IMR-90 (cell line): ENCODE measurements around the gene NEK9. TPM values are rescaled to one million over a fixed set of nuclear protein-coding genes. Genes with fewer than 3 reads are reported as not detected.

Source experiments
- ATAC-seq: fragments of 200-7000 bp; cut with Tn5 transposase; 2 replicates; pipeline ENCODE4 v1.9.1; 2020; ENCODE audit warnings: low read depth, mild to moderate bottlenecking, moderate library complexity
- BruUV-seq: library from RNA; stranded (reverse); fragments of 400-500 nt; replicated peaks from 2 replicates; lab custom pipeline; 2021; lab: Mats Ljungman, UMichigan
- CTCF ChIA-PET: fragments of 300-600 bp; formaldehyde crosslinking; extraction: SDS; loops from one replicate; lab custom pipeline; 2021; ENCODE audit warnings: antibody characterized with exemption; lab: Yijun Ruan, JAX
- POLR2A ChIA-PET: fragments of 300-600 bp; sonication (Branson Sonifier 250); formaldehyde crosslinking; loops from one replicate; lab custom pipeline; 2022; ENCODE audit warnings: antibody characterized with exemption; ENCODE audit not compliant: unreplicated experiment; lab: Charles Lee
- DNase-seq: peaks from one replicate; pipeline ENCODE4 v3.0.0; 2013
- H2AFZ ChIP-seq: replicated peaks from 2 replicates; pipeline ENCODE3; 2013; ENCODE audit warnings: low read length, mild to moderate bottlenecking; ENCODE audit not compliant: poor library complexity
- H2AK5ac ChIP-seq: 2 replicates; pipeline ENCODE4 v1.6.1; 2013; ENCODE audit warnings: low read depth, low read length, inconsistent platforms
- H2AK9ac ChIP-seq: replicated peaks from 2 replicates; pipeline ENCODE3; 2013; ENCODE audit warnings: mild to moderate bottlenecking, low read depth, low read length, moderate library complexity; ENCODE audit not compliant: poor library complexity
- H2BK120ac ChIP-seq: 2 replicates; pipeline ENCODE4 v1.6.1; 2013; ENCODE audit warnings: low read depth, low read length, inconsistent platforms
- H2BK15ac ChIP-seq: 3 replicates; pipeline ENCODE4 v1.6.1; 2013; ENCODE audit warnings: low read depth, low read length, inconsistent platforms
- H2BK20ac ChIP-seq: 2 replicates; pipeline ENCODE4 v1.6.1; 2013; ENCODE audit warnings: low read depth, mild to moderate bottlenecking, inconsistent platforms, low read length, moderate library complexity
- H2BK5ac ChIP-seq: 2 replicates; pipeline ENCODE4 v1.6.1; 2013; ENCODE audit warnings: mild to moderate bottlenecking, low read depth, low read length, inconsistent platforms; ENCODE audit not compliant: poor library complexity, severe bottlenecking
- H3K14ac ChIP-seq: replicated peaks from 2 replicates; pipeline ENCODE4 v1.6.1; 2013; ENCODE audit warnings: low read depth, low read length, inconsistent platforms
- H3K18ac ChIP-seq: 2 replicates; pipeline ENCODE4 v1.6.1; 2013; ENCODE audit warnings: low read depth, low read length, control low read depth
- H3K23ac ChIP-seq: 2 replicates; pipeline ENCODE4 v1.6.1; 2013; ENCODE audit warnings: low read depth, low read length, inconsistent platforms
- H3K27ac ChIP-seq: 2 replicates; pipeline ENCODE4 v1.5.1; 2013; ENCODE audit warnings: mild to moderate bottlenecking, control low read depth, low read length; ENCODE audit not compliant: insufficient read depth
- H3K27me3 ChIP-seq: 2 replicates; pipeline ENCODE4 v1.6.1; 2013; ENCODE audit warnings: low read length; ENCODE audit not compliant: control insufficient read depth, insufficient read depth
- H3K36me3 ChIP-seq: 2 replicates; pipeline ENCODE4 v1.6.1; 2013; ENCODE audit warnings: low read length, mixed read lengths; ENCODE audit not compliant: control insufficient read depth, insufficient read depth
- H3K4ac ChIP-seq: 2 replicates; pipeline ENCODE4 v1.6.1; 2013; ENCODE audit warnings: low read depth, low read length, inconsistent platforms
- H3K4me1 ChIP-seq: 2 replicates; pipeline ENCODE4 v1.6.1; 2013; ENCODE audit warnings: low read length, mixed read lengths; ENCODE audit not compliant: control insufficient read depth, insufficient read depth
- H3K4me2 ChIP-seq: 2 replicates; pipeline ENCODE4 v1.6.1; 2013; ENCODE audit warnings: low read depth, mild to moderate bottlenecking, control low read depth, low read length, moderate library complexity
- H3K4me3 ChIP-seq: 2 replicates; pipeline ENCODE4 v1.5.1; 2013; ENCODE audit warnings: low read depth, mild to moderate bottlenecking, control low read depth, low read length, moderate library complexity; ENCODE audit not compliant: insufficient read depth
- H3K56ac ChIP-seq: 2 replicates; pipeline ENCODE4 v1.6.1; 2013; ENCODE audit warnings: low read length, inconsistent platforms; ENCODE audit not compliant: insufficient read depth; ENCODE audit errors: extremely low read depth
- H3K79me1 ChIP-seq, 2 experiments: 2 replicates each; pipeline ENCODE4 v1.6.1; 2013; ENCODE audit warnings: low read length in 2 of 2, inconsistent platforms in 1 of 2, low read depth in 1 of 2
- H3K9ac ChIP-seq: 2 replicates; pipeline ENCODE4 v1.6.1; 2013; ENCODE audit warnings: low read depth, low read length, control low read depth
- H3K9me1 ChIP-seq: 2 replicates; pipeline ENCODE4 v1.6.1; 2013; ENCODE audit warnings: low read length, inconsistent platforms; ENCODE audit not compliant: insufficient read depth
- H3K9me3 ChIP-seq: 2 replicates; pipeline ENCODE4 v1.6.1; 2013; ENCODE audit warnings: low read length; ENCODE audit not compliant: control insufficient read depth, insufficient read depth
- H4K20me1 ChIP-seq: 2 replicates; pipeline ENCODE4 v1.6.1; 2013; ENCODE audit warnings: low read length, inconsistent platforms; ENCODE audit not compliant: insufficient read depth
- H4K5ac ChIP-seq: 2 replicates; pipeline ENCODE4 v1.6.1; 2013; ENCODE audit warnings: mild to moderate bottlenecking, low read depth, low read length, control low read depth
- H4K8ac ChIP-seq, 2 experiments: 2 replicates each; pipeline ENCODE4 v1.6.1; 2013; ENCODE audit warnings: low read depth in 2 of 2, low read length in 2 of 2, control low read depth in 1 of 2, inconsistent platforms in 1 of 2
- H4K91ac ChIP-seq: 2 replicates; pipeline ENCODE4 v1.6.1; 2013; ENCODE audit warnings: low read depth, low read length, inconsistent platforms; ENCODE audit not compliant: insufficient read depth
- BHLHE40 ChIP-seq: fragments of 150-350 bp; IDR thresholded peaks from 2 replicates; pipeline ENCODE4 v1.6.1; 2016; ENCODE audit warnings: mild to moderate bottlenecking, low read depth, low read length
- CEBPB ChIP-seq: IDR thresholded peaks from 2 replicates; pipeline ENCODE4 v1.6.1; 2012; ENCODE audit warnings: low read depth, low read length, improper control_type of control experiment
- CHD1 ChIP-seq: IDR thresholded peaks from 2 replicates; pipeline ENCODE4 v1.6.1; 2012; ENCODE audit warnings: low read depth, low read length, improper control_type of control experiment
- FOS ChIP-seq: fragments of 150-350 bp; IDR thresholded peaks from 2 replicates; pipeline ENCODE4 v1.6.1; 2016; ENCODE audit warnings: low read depth, low read length
- MAFK ChIP-seq: IDR thresholded peaks from 2 replicates; pipeline ENCODE4 v1.6.1; 2012; ENCODE audit warnings: low read depth, low read length, improper control_type of control experiment
- MAZ ChIP-seq: IDR thresholded peaks from 2 replicates; pipeline ENCODE4 v1.6.1; 2012; ENCODE audit warnings: low read depth, mild to moderate bottlenecking, low read length, improper control_type of control experiment, moderate library complexity, borderline replicate concordance
- MXI1 ChIP-seq: IDR thresholded peaks from 2 replicates; pipeline ENCODE4 v1.6.1; 2012; ENCODE audit warnings: low read depth, mild to moderate bottlenecking, low read length, moderate library complexity, borderline replicate concordance
- NFE2L2 ChIP-seq: fragments of 150-350 bp; IDR thresholded peaks from 2 replicates; pipeline ENCODE4 v1.6.1; 2016; ENCODE audit warnings: low read depth, mild to moderate bottlenecking, low read length
- POLR2A ChIP-seq: IDR thresholded peaks from 2 replicates; pipeline ENCODE4 v1.6.1; 2012; ENCODE audit warnings: mild to moderate bottlenecking, low read depth, low read length
- RAD21 ChIP-seq: IDR thresholded peaks from 2 replicates; pipeline ENCODE4 v1.6.1; 2012; ENCODE audit warnings: low read length, improper control_type of control experiment
- RCOR1 ChIP-seq: IDR thresholded peaks from 2 replicates; pipeline ENCODE4 v1.6.1; 2012; ENCODE audit warnings: mild to moderate bottlenecking, low read length, improper control_type of control experiment; ENCODE audit not compliant: insufficient replicate concordance
- RFX5 ChIP-seq: IDR thresholded peaks from 2 replicates; pipeline ENCODE4 v1.8.0; 2012; ENCODE audit warnings: low read depth, mild to moderate bottlenecking, low read length, moderate library complexity
- SMC3 ChIP-seq: fragments of 150-350 bp; IDR thresholded peaks from 2 replicates; pipeline ENCODE4 v1.6.1; 2016; ENCODE audit warnings: low read depth, mild to moderate bottlenecking, antibody characterized with exemption, low read length, moderate library complexity
- WGBS, 2 experiments: methylation state at CpG; one replicate each; pipeline versions ENCODE4 v1.1.5 to v1.1.7; 2013; ENCODE audit warnings: missing lambda C conversion rate in 2 of 2; ENCODE audit not compliant: insufficient read length in 1 of 2; ENCODE audit errors: extremely low coverage in 2 of 2; 5-methylcytosine and 5-hydroxymethylcytosine counted together
- dilution Hi-C: fragments of 300-500 bp; cut with HindIII; formaldehyde crosslinking; loops from one replicate; pipeline ENCODE4 v1.14.3; 2018; ENCODE audit warnings: low sequenced_read_pairs; ENCODE audit not compliant: unreplicated experiment
- in situ Hi-C: fragments of 300-500 bp; cut with MboI; formaldehyde crosslinking; loops from 3 replicates; pipeline ENCODE4 v1.14.3; 2019; ENCODE audit warnings: low sequenced_read_pairs, inconsistent platforms, mixed read lengths
- intact Hi-C: fragments of 100-400 bp; cut with micrococcal nuclease; formaldehyde crosslinking; loops from 2 replicates; pipeline ENCODE4 v1.10.0; 2022
- polyA plus RNA-seq, 3 experiments: library from polyadenylated mRNA; depleted of rRNA; stranded (reverse); fragments of >200 nt; gene quantifications; 2 replicates each; pipeline ENCODE4 v1.2.3, GENCODE V29; 2012; ENCODE audit warnings: low replicate concordance in 1 of 3
- total RNA-seq: library from RNA; depleted of rRNA; stranded (reverse); fragments of >200 nt; gene quantifications from 2 replicates; pipeline ENCODE4 v1.2.3, GENCODE V29; 2012
- TF ChIP-seq, protein P1 (sequence below): conservative IDR thresholded peaks from 2 replicates; pipeline ENCODE4 v1.5.1; 2012; ENCODE audit warnings: mild to moderate bottlenecking, low read depth, low read length, improper control_type of control experiment
- TF ChIP-seq, protein P2 (sequence below): fragments of 150-350 bp; IDR thresholded peaks from 2 replicates; pipeline ENCODE4 v1.6.1; 2016; ENCODE audit warnings: low read depth, mild to moderate bottlenecking, low read length, moderate library complexity, borderline replicate concordance

The NEK9 gene
- total and polyA plus RNA-seq, 2 of the 4 experiments (the other 2 are of a cell fraction): 22.9 to 23.2 TPM

DNA sequence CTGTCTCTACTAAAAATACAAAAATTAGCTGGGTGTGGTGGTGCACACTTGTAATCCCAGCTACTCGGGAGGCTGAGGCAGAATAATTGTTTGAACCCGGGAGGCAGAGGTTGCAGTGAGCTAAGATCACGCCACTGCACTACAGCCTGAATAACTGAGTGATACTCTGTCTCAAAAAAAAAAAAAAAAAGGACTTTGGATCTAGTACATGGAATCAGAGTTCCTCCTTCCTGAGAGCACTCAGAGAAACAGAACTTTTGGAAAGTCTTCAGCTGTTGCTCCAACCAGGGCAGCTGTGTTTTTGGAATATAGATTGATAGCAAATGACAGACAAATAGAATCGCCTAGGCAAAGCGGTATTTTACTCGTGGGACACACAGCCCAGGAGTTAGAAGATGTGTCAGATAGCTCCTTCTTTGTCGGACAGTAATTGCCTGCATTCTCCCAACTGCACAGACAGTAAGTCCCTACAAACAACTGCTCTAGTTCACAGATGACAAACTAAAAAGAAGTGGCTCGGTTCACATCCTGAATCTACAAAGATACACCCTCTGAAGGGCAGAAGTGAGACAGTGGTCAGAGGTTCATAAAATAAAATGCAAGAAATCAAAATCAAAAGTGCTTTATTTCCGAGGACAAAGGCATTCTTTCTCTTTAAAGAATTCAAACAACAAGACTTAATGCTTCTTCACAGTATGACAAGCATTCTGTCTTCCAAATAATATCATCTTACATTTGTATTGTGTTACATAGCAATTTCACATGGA is 17.1 kb upstream of the NEK9 start:
- dilution Hi-C loops (loop anchor here (25.0 kb wide), 1 partner anchor 168 kb away; no protein-coding TSS in a partner anchor), in situ Hi-C loops (no loop called here), intact Hi-C loops (loop anchor here (5.0 kb wide), 1 partner anchor 418 kb away; no protein-coding TSS in a partner anchor)
- no peak for DNase-seq
- Histone ChIP-seq H2BK5ac (no peak overlapping the region), H3K4me2 (no peak overlapping the region), H4K91ac (no peak overlapping the region), H2AFZ (no peak overlapping the region), H2AK5ac (no peak overlapping the region), H3K79me1 (peaks cover 21 to 66% of the 10 kb centered on the region in 2 experiments; a peak in 3 of 4 replicates), H2BK20ac (no peak overlapping the region), H4K20me1 (peaks cover 20% of the 10 kb centered on the region), H3K4me1 (peaks cover 2% of the 10 kb centered on the region; the same call in 1 of the 2 replicates), H3K23ac (no peak overlapping the region), H2BK15ac (no peak overlapping the region), H2BK120ac (no peak overlapping the region), H3K4ac (no peak overlapping the region), H4K5ac (no peak overlapping the region), H3K14ac (no peak overlapping the region), H2AK9ac (no peak overlapping the region), H3K9ac (no peak overlapping the region), H3K56ac (no peak overlapping the region), H3K27me3 (no peaks in the 10 kb centered on the region), H3K9me1 (no peaks in the 10 kb centered on the region), H4K8ac (no peak overlapping the region), H3K9me3 (no peaks in the 10 kb centered on the region), H3K18ac (no peak overlapping the region), H3K27ac (no peak overlapping the region), H3K4me3 (no peak overlapping the region), H3K36me3 (peaks cover 4% of the 10 kb centered on the region)
- 100% methylated on average over 1 of the region's 9 CpGs; no CpG with 5 or more reads in 1 of the 2 experiments for WGBS, 2 experiments
- ChIA-PET POLR2A (no interaction called here), CTCF (no interaction called here)
- no TSS peak for BruUV-seq
- ATAC-seq: no peak
- TF ChIP-seq MAZ: no peak
- TF ChIP-seq, protein P1, sequence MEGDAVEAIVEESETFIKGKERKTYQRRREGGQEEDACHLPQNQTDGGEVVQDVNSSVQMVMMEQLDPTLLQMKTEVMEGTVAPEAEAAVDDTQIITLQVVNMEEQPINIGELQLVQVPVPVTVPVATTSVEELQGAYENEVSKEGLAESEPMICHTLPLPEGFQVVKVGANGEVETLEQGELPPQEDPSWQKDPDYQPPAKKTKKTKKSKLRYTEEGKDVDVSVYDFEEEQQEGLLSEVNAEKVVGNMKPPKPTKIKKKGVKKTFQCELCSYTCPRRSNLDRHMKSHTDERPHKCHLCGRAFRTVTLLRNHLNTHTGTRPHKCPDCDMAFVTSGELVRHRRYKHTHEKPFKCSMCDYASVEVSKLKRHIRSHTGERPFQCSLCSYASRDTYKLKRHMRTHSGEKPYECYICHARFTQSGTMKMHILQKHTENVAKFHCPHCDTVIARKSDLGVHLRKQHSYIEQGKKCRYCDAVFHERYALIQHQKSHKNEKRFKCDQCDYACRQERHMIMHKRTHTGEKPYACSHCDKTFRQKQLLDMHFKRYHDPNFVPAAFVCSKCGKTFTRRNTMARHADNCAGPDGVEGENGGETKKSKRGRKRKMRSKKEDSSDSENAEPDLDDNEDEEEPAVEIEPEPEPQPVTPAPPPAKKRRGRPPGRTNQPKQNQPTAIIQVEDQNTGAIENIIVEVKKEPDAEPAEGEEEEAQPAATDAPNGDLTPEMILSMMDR: no peak
- no peak for TF ChIP-seq CHD1
- no peak for TF ChIP-seq FOS
- no peak for TF ChIP-seq RFX5
- no peak for TF ChIP-seq SMC3
- TF ChIP-seq POLR2A: no peak
- no peak for TF ChIP-seq CEBPB
- TF ChIP-seq MXI1: no peak
- TF ChIP-seq NFE2L2: no peak
- TF ChIP-seq, protein P2, sequence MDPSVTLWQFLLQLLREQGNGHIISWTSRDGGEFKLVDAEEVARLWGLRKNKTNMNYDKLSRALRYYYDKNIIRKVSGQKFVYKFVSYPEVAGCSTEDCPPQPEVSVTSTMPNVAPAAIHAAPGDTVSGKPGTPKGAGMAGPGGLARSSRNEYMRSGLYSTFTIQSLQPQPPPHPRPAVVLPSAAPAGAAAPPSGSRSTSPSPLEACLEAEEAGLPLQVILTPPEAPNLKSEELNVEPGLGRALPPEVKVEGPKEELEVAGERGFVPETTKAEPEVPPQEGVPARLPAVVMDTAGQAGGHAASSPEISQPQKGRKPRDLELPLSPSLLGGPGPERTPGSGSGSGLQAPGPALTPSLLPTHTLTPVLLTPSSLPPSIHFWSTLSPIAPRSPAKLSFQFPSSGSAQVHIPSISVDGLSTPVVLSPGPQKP: no peak
- TF ChIP-seq RAD21: no peak
- TF ChIP-seq BHLHE40: no peak
- no peak for TF ChIP-seq MAFK
- TF ChIP-seq RCOR1: no peak
